ENCODE results near the gene SYCP2L.
"Not testable (repeated sequence)": the region's sequence is repeated elsewhere in the genome, so short reads cannot be mapped to it uniquely, and the experiment has no call there.

The SYCP2L gene

GRCh38 chr6:10886691-10887502 is at the start of gene SYCP2L:
SYCP2L (plus strand) TSS chr6:10887052; CDS start chr6:10887127, 75 bp downstream.
- Histone ChIP-seq H3K36me3 (ENCODE audit: control insufficient read depth in 1 of 2, insufficient read depth in 2 of 2, low read length in 2 of 2) (no peaks in the 10 kb centered on the region), H3K27ac (ENCODE audit: low read length) (no peak within 1 kb of the TSS), H3K9me3 (ENCODE audit: control insufficient read depth in 1 of 2, low read length in 2 of 2) (peaks cover 0 to 4% of the 10 kb centered on the region in 2 donors), H3K4me3 (ENCODE audit: low read depth in 1 of 2, low read length in 2 of 2) (peak within 1 kb of the TSS; percentile 44 to 50), H3K4me1 (ENCODE audit: control insufficient read depth in 1 of 2, insufficient read depth in 2 of 2, low read length in 2 of 2) (peaks cover 0 to 29% of the 10 kb centered on the region in 2 donors), H3K27me3 (ENCODE audit: low read depth, low read length) (peaks cover 35% of the 10 kb centered on the region)

GRCh38 chr6:10837622-10837994 is 49.2 kb upstream of the SYCP2L start:
- peaks cover 14% of the 10 kb centered on the region for H3K27me3 ChIP-seq (ENCODE audit: low read depth, low read length)
- H3K27ac ChIP-seq (ENCODE audit: low read length), result no peak overlapping the region
- H3K9me3 ChIP-seq (ENCODE audit: control insufficient read depth in 1 of 2, low read length in 2 of 2), result no peaks in the 10 kb centered on the region

GRCh38 chr6:10837995-10838793 is 48.7 kb upstream of the SYCP2L start, which contains the start of gene MAK:
MAK (minus strand) TSS chr6:10838539; CDS start chr6:10830648, 7,891 bp downstream.
- Histone ChIP-seq H3K27me3 (ENCODE audit: low read depth, low read length) (peaks cover 14% of the 10 kb centered on the region), H3K4me3 (ENCODE audit: low read depth in 1 of 2, low read length in 2 of 2) (peak within 1 kb of the TSS; percentile 78 to 79), H3K27ac (ENCODE audit: low read length) (peak within 1 kb of the TSS; percentile 1), H3K36me3 (ENCODE audit: control insufficient read depth in 1 of 2, insufficient read depth in 2 of 2, low read length in 2 of 2) (no peaks in the 10 kb centered on the region), H3K9me3 (ENCODE audit: control insufficient read depth in 1 of 2, low read length in 2 of 2) (no peaks in the 10 kb centered on the region), H3K4me1 (ENCODE audit: control insufficient read depth in 1 of 2, insufficient read depth in 2 of 2, low read length in 2 of 2) (peaks cover 0 to 20% of the 10 kb centered on the region in 2 donors)

More at GRCh38 chr6:10837622-10837994, 49.2 kb upstream of the SYCP2L start:
- H3K36me3 ChIP-seq (ENCODE audit: control insufficient read depth in 1 of 2, insufficient read depth in 2 of 2, low read length in 2 of 2), result no peaks in the 10 kb centered on the region
- peaks cover 0 to 20% of the 10 kb centered on the region in 2 donors for H3K4me1 ChIP-seq (ENCODE audit: control insufficient read depth in 1 of 2, insufficient read depth in 2 of 2, low read length in 2 of 2)
- peak overlapping the region; percentile 78 to 79 for H3K4me3 ChIP-seq (ENCODE audit: low read depth in 1 of 2, low read length in 2 of 2)

GRCh38 chr6:10838794-10839333 is 48.0 kb upstream of the SYCP2L start:
- Histone ChIP-seq H3K4me1 (ENCODE audit: control insufficient read depth in 1 of 2, insufficient read depth in 2 of 2, low read length in 2 of 2) (peaks cover 0 to 20% of the 10 kb centered on the region in 2 donors), H3K27ac (ENCODE audit: low read length) (peak overlapping the region; percentile 1), H3K36me3 (ENCODE audit: control insufficient read depth in 1 of 2, insufficient read depth in 2 of 2, low read length in 2 of 2) (no peaks in the 10 kb centered on the region), H3K4me3 (ENCODE audit: low read depth in 1 of 2, low read length in 2 of 2) (peak overlapping the region; percentile 78 to 79), H3K9me3 (ENCODE audit: control insufficient read depth in 1 of 2, low read length in 2 of 2) (peaks cover 0 to 3% of the 10 kb centered on the region in 2 donors), H3K27me3 (ENCODE audit: low read depth, low read length) (peaks cover 14% of the 10 kb centered on the region)

GRCh38 chr6:10843554-10843953 is 43.3 kb upstream of the SYCP2L start:
- Histone ChIP-seq H3K27ac (ENCODE audit: low read length) (no peak overlapping the region), H3K4me3 (ENCODE audit: low read depth in 1 of 2, low read length in 2 of 2) (no peak overlapping the region), H3K36me3 (ENCODE audit: control insufficient read depth in 1 of 2, insufficient read depth in 2 of 2, low read length in 2 of 2) (no peaks in the 10 kb centered on the region), H3K4me1 (ENCODE audit: control insufficient read depth in 1 of 2, insufficient read depth in 2 of 2, low read length in 2 of 2) (peaks cover 0 to 4% of the 10 kb centered on the region in 2 donors), H3K27me3 (ENCODE audit: low read depth, low read length) (no peaks in the 10 kb centered on the region), H3K9me3 (ENCODE audit: control insufficient read depth in 1 of 2, low read length in 2 of 2) (peaks cover 0 to 3% of the 10 kb centered on the region in 2 donors)

- no peak overlapping the region for H3K4me3 ChIP-seq (ENCODE audit: low read depth in 1 of 2, low read length in 2 of 2)
- H3K27me3 ChIP-seq (ENCODE audit: low read depth, low read length), result no peaks in the 10 kb centered on the region
- H3K36me3 ChIP-seq (ENCODE audit: control insufficient read depth in 1 of 2, insufficient read depth in 2 of 2, low read length in 2 of 2), result no peaks in the 10 kb centered on the region
- H3K27ac ChIP-seq (ENCODE audit: low read length), result no peak overlapping the region
- H3K4me1 ChIP-seq (ENCODE audit: control insufficient read depth in 1 of 2, insufficient read depth in 2 of 2, low read length in 2 of 2), result no peaks in the 10 kb centered on the region
- peaks cover 0 to 3% of the 10 kb centered on the region in 2 donors for H3K9me3 ChIP-seq (ENCODE audit: control insufficient read depth in 1 of 2, low read length in 2 of 2)
These were observed 39.2 kb upstream of the SYCP2L start for GRCh38 chr6:10847684-10848083.

GRCh38 chr6:10849901-10850300 is 37.0 kb upstream of the SYCP2L start:
- no peaks in the 10 kb centered on the region for H3K27me3 ChIP-seq (ENCODE audit: low read depth, low read length)
- H3K27ac ChIP-seq (ENCODE audit: low read length), result no peak overlapping the region
- H3K4me1 ChIP-seq (ENCODE audit: control insufficient read depth in 1 of 2, insufficient read depth in 2 of 2, low read length in 2 of 2), result no peaks in the 10 kb centered on the region
- no peak overlapping the region for H3K4me3 ChIP-seq (ENCODE audit: low read depth in 1 of 2, low read length in 2 of 2)
- H3K36me3 ChIP-seq (ENCODE audit: control insufficient read depth in 1 of 2, insufficient read depth in 2 of 2, low read length in 2 of 2), result no peaks in the 10 kb centered on the region
- peaks cover 0 to 3% of the 10 kb centered on the region in 2 donors for H3K9me3 ChIP-seq (ENCODE audit: control insufficient read depth in 1 of 2, low read length in 2 of 2)

- no peaks in the 10 kb centered on the region for H3K4me1 ChIP-seq (ENCODE audit: control insufficient read depth in 1 of 2, insufficient read depth in 2 of 2, low read length in 2 of 2)
- no peaks in the 10 kb centered on the region for H3K36me3 ChIP-seq (ENCODE audit: control insufficient read depth in 1 of 2, insufficient read depth in 2 of 2, low read length in 2 of 2)
- no peak overlapping the region for H3K27ac ChIP-seq (ENCODE audit: low read length)
- H3K27me3 ChIP-seq (ENCODE audit: low read depth, low read length), result no peaks in the 10 kb centered on the region
- peaks cover 0 to 3% of the 10 kb centered on the region in 2 donors for H3K9me3 ChIP-seq (ENCODE audit: control insufficient read depth in 1 of 2, low read length in 2 of 2)
- H3K4me3 ChIP-seq (ENCODE audit: low read depth in 1 of 2, low read length in 2 of 2), result no peak overlapping the region
These were observed 36.1 kb upstream of the SYCP2L start for GRCh38 chr6:10850728-10851127.

GRCh38 chr6:10852361-10852960 is 34.4 kb upstream of the SYCP2L start:
- no peaks in the 10 kb centered on the region for H3K36me3 ChIP-seq (ENCODE audit: control insufficient read depth in 1 of 2, insufficient read depth in 2 of 2, low read length in 2 of 2)
- peaks cover 0 to 3% of the 10 kb centered on the region in 2 donors for H3K9me3 ChIP-seq (ENCODE audit: control insufficient read depth in 1 of 2, low read length in 2 of 2)
- no peak overlapping the region for H3K4me3 ChIP-seq (ENCODE audit: low read depth in 1 of 2, low read length in 2 of 2)
- H3K27ac ChIP-seq (ENCODE audit: low read length), result no peak overlapping the region
- no peaks in the 10 kb centered on the region for H3K27me3 ChIP-seq (ENCODE audit: low read depth, low read length)
- no peaks in the 10 kb centered on the region for H3K4me1 ChIP-seq (ENCODE audit: control insufficient read depth in 1 of 2, insufficient read depth in 2 of 2, low read length in 2 of 2)

GRCh38 chr6:10853849-10854300 is 33.0 kb upstream of the SYCP2L start:
- not testable (repeated sequence) for H3K4me1 ChIP-seq (ENCODE audit: control insufficient read depth in 1 of 2, insufficient read depth in 2 of 2, low read length in 2 of 2); H3K9me3 ChIP-seq (ENCODE audit: control insufficient read depth in 1 of 2, low read length in 2 of 2); H3K4me3 ChIP-seq (ENCODE audit: low read depth in 1 of 2, low read length in 2 of 2); H3K36me3 ChIP-seq (ENCODE audit: control insufficient read depth in 1 of 2, insufficient read depth in 2 of 2, low read length in 2 of 2); H3K27me3 ChIP-seq (ENCODE audit: low read depth, low read length); H3K27ac ChIP-seq (ENCODE audit: low read length)
